Brain microvascular endothelial cell (primary cell): ENCODE results near the gene OPRM1.
A peak's percentile ranks its signal among the peaks of the same experiment; 100 is the strongest.

Experiments used
- DNase-seq: peaks from one replicate; pipeline ENCODE4 v3.0.0-alpha.2; 2020
- H3K27ac ChIP-seq: fragments of 250-450 bp; sonication (Bioruptor Pico); 2 replicates; pipeline ENCODE4 v1.5.1; 2020; ENCODE audit warnings: mild to moderate bottlenecking, moderate library complexity
- H3K27me3 ChIP-seq: fragments of 250-450 bp; sonication (Bioruptor Pico); replicated peaks from 2 replicates; pipeline ENCODE4 v1.5.1; 2020; ENCODE audit warnings: mild to moderate bottlenecking
- H3K36me3 ChIP-seq: fragments of 250-450 bp; sonication (Bioruptor Pico); replicated peaks from 2 replicates; pipeline ENCODE4 v1.5.1; 2020; ENCODE audit warnings: mild to moderate bottlenecking
- H3K4me3 ChIP-seq: 2 replicates; pipeline ENCODE4 v1.5.1; 2011; ENCODE audit warnings: low read depth, mild to moderate bottlenecking, control low read depth, low read length, moderate library complexity
- CTCF ChIP-seq: IDR thresholded peaks from 2 replicates; pipeline ENCODE4 v1.5.1; 2011; ENCODE audit warnings: low read depth, mild to moderate bottlenecking, moderate library complexity, low read length, control low read depth, inconsistent platforms; ENCODE audit errors: missing control alignments
- in situ Hi-C: cut with HindIII; loops from 2 replicates; pipeline ENCODE4 v1.10.0; 2017; ENCODE audit warnings: low sequenced_read_pairs, low pct_ligation_motif_present

Gene OPRM1

GRCh38 chr6:154245506-154245905 lies 206.5 kb downstream of the OPRM1 start:
- Histone ChIP-seq H3K36me3 (no peaks in the 10 kb centered on the region), H3K4me3 (no peak overlapping the region), H3K27ac (no peak overlapping the region), H3K27me3 (no peaks in the 10 kb centered on the region)
- in situ Hi-C loops, result no loop called here
- DNase-seq, result no peak
- TF ChIP-seq CTCF, result no peak

- Histone ChIP-seq H3K27ac (no peak overlapping the region), H3K36me3 (no peaks in the 10 kb centered on the region), H3K27me3 (no peaks in the 10 kb centered on the region), H3K4me3 (no peak overlapping the region)
- TF ChIP-seq CTCF, result no peak
- DNase-seq, result no peak
- in situ Hi-C loops, result no loop called here
Measured at GRCh38 chr6:154246723-154247118, 207.7 kb downstream of the OPRM1 start.

- Histone ChIP-seq H3K27me3 (no peaks in the 10 kb centered on the region), H3K36me3 (no peaks in the 10 kb centered on the region), H3K4me3 (no peak overlapping the region), H3K27ac (no peak overlapping the region)
- TF ChIP-seq CTCF, result no peak
- in situ Hi-C loops, result no loop called here
- DNase-seq, result no peak
Measured at GRCh38 chr6:154247119-154247861, 208.2 kb downstream of the OPRM1 start.

GRCh38 chr6:154249499-154250298 lies 210.7 kb downstream of the OPRM1 start:
- no peak overlapping the region for H3K27ac ChIP-seq

GRCh38 chr6:154251116-154251515 lies 212.1 kb downstream of the OPRM1 start:
- Histone ChIP-seq H3K27me3 (no peaks in the 10 kb centered on the region), H3K27ac (no peak overlapping the region), H3K4me3 (no peak overlapping the region), H3K36me3 (no peaks in the 10 kb centered on the region)
- in situ Hi-C loops, result no loop called here
- TF ChIP-seq CTCF, result no peak
- DNase-seq, result peak; percentile 18

More at GRCh38 chr6:154249499-154250298, 210.7 kb downstream of the OPRM1 start:
- in situ Hi-C loops, result no loop called here
- no peak for TF ChIP-seq CTCF
- Histone ChIP-seq H3K27me3 (no peaks in the 10 kb centered on the region), H3K4me3 (no peak overlapping the region), H3K36me3 (no peaks in the 10 kb centered on the region)
- DNase-seq, result no peak
